ENCODE results near the gene BTN3A1.

GRCh38 chr6:26404546-26404945, 2.5 kb downstream of the BTN3A1 start:
- TF ChIP-seq RAD21 (IDR thresholded peaks at IDR 0.05 in 1 of 2, conservative IDR thresholded peaks at IDR 0.05 in 1 of 2; ENCODE audit: low read depth in 2 of 2, low read length in 2 of 2): no peak
- TF ChIP-seq CHD7 (IDR thresholded peaks at IDR 0.05; ENCODE audit: insufficient replicate concordance, low read length): no peak
- no peak for TF ChIP-seq CTCF (IDR thresholded peaks at IDR 0.05; ENCODE audit: control extremely low read depth in 1 of 3, insufficient read depth in 1 of 3, low read depth in 1 of 3, low read length in 3 of 3)
- TF ChIP-seq ATF3 (IDR thresholded peaks at IDR 0.05; ENCODE audit: insufficient read depth, low read depth, low read length): no peak

Measured in H1 (cell line).